Lung (tissue), 12 donors: ENCODE data around the gene SLC34A1. TPM values are rescaled to one million over a fixed set of nuclear protein-coding genes. Genes with fewer than 3 reads are reported as not detected.

Experiments
- ATAC-seq: fragments of 200-7000 bp; cut with Tn5 transposase; one replicate; pipeline ENCODE4 v1.9.1; 2020; ENCODE audit warnings: moderate number of reproducible peaks; ENCODE audit not compliant: insufficient read depth, low FRiP score
- DNase-seq, 3 donors: peaks; one replicate each; pipeline ENCODE4 v3.0.0-alpha.2; 2013 to 2017
- H3K27ac ChIP-seq, 2 donors: one replicate each; pipeline ENCODE4 v1.5.1; 2013; ENCODE audit warnings: mild to moderate bottlenecking in 2 of 2, moderate library complexity in 2 of 2, control low read depth in 1 of 2, inconsistent platforms in 1 of 2, low read depth in 1 of 2, low read length in 1 of 2
- H3K27me3 ChIP-seq, 3 donors: one replicate each; pipeline ENCODE4 v1.5.1; 2013; ENCODE audit warnings: low read length in 2 of 3; ENCODE audit not compliant: control insufficient read depth in 3 of 3, insufficient read depth in 3 of 3
- H3K36me3 ChIP-seq, 4 donors: one replicate each; pipeline ENCODE4 v1.5.1; 2013; ENCODE audit warnings: low read length in 4 of 4, mild to moderate bottlenecking in 1 of 4, moderate library complexity in 1 of 4; ENCODE audit not compliant: control insufficient read depth in 4 of 4, insufficient read depth in 4 of 4
- H3K4me1 ChIP-seq, 5 donors: one replicate each; pipeline ENCODE4 v1.5.1; 2013; ENCODE audit warnings: low read length in 5 of 5, mild to moderate bottlenecking in 2 of 5, moderate library complexity in 1 of 5; ENCODE audit not compliant: control insufficient read depth in 5 of 5, insufficient read depth in 5 of 5
- H3K4me3 ChIP-seq: one replicate; pipeline ENCODE4 v1.5.1; 2013; ENCODE audit warnings: mild to moderate bottlenecking, control low read depth, moderate library complexity
- H3K9ac ChIP-seq, 2 donors: one replicate each; pipeline ENCODE4 v1.5.1; 2013; ENCODE audit warnings: low read length in 2 of 2, control low read depth in 1 of 2; ENCODE audit not compliant: insufficient read depth in 1 of 2
- H3K9me3 ChIP-seq, 4 donors: one replicate each; pipeline ENCODE4 v1.5.1; 2013; ENCODE audit warnings: low read length in 3 of 4, mild to moderate bottlenecking in 1 of 4, moderate library complexity in 1 of 4; ENCODE audit not compliant: control insufficient read depth in 4 of 4, insufficient read depth in 3 of 4
- CTCF ChIP-seq: IDR thresholded peaks from 2 replicates; pipeline ENCODE4 v1.5.1; 2012; ENCODE audit warnings: mild to moderate bottlenecking; ENCODE audit errors: control extremely low read depth, extremely low read depth
- WGBS, 2 donors: extraction: QIAGEN DNeasy Blood & Tissue Kit; methylation state at CpG; one replicate each; pipeline ENCODE4 v1.1.7; 2013; 5-methylcytosine and 5-hydroxymethylcytosine counted together
- polyA plus RNA-seq, 2 donors: library from polyadenylated mRNA; stranded (reverse); fragments of 200-250 nt; gene quantifications; one replicate each; pipeline ENCODE4 v1.2.1, GENCODE V29; 2013
- total RNA-seq, 2 donors: library from RNA; depleted of rRNA in 1 of 2; stranded (reverse); fragments of >200 nt in 1 of 2; gene quantifications; one replicate each; pipeline ENCODE4 v1.2.1, GENCODE V29; 2014 to 2021
- donor health status: control.
- donor health status: control.
- donor health status: Bipolar disorder and iron deficiency.
- donor health status: healthy.
- donor health status: DM: yes; HTN: yes; CAD: no.

Gene SLC34A1
- total and polyA plus RNA-seq, 4 donors = 0.02 TPM; not detected in 3

- Histone ChIP-seq H3K27me3 (peaks cover 0 to 9% (median 7%) of the 10 kb centered on the region in 3 donors), H3K36me3 (peaks cover 0 to 28% (median 7%) of the 10 kb centered on the region in 4 donors), H3K4me3 (no peak overlapping the region), H3K9ac (no peak overlapping the region), H3K4me1 (peaks cover 0 to 16% (median 11%) of the 10 kb centered on the region in 5 donors), H3K9me3 (no peaks in the 10 kb centered on the region), H3K27ac (no peak overlapping the region)
- no peak for TF ChIP-seq CTCF
- DNase-seq (no peak), ATAC-seq (no peak)
- 84 to 87% methylated on average over 15 of the region's 15 CpGs for WGBS, 2 donors
These were observed 59.1 kb downstream of the SLC34A1 start for GRCh38 chr5:177443144-177443983.

- no peak for TF ChIP-seq CTCF
These were observed 60.1 kb downstream of the SLC34A1 start for GRCh38 chr5:177444106-177445051.

GRCh38 chr5:177445052-177445916 lies 61.0 kb downstream of the SLC34A1 start:
- H3K36me3 ChIP-seq = peaks cover 0 to 24% (median 2%) of the 10 kb centered on the region in 4 donors
- H3K9me3 ChIP-seq = no peaks in the 10 kb centered on the region
- TF ChIP-seq CTCF = no peak
- 50 to 52% methylated on average over 10 of the region's 10 CpGs for WGBS, 2 donors
- no peak for ATAC-seq
- no peak overlapping the region for H3K4me3 ChIP-seq
- H3K4me1 ChIP-seq = peaks cover 0 to 16% (median 11%) of the 10 kb centered on the region in 5 donors
- peaks cover 0 to 9% (median 8%) of the 10 kb centered on the region in 3 donors for H3K27me3 ChIP-seq
- no peak for DNase-seq
- H3K27ac ChIP-seq = no peak overlapping the region
- H3K9ac ChIP-seq = no peak overlapping the region

More at GRCh38 chr5:177444106-177445051, 60.1 kb downstream of the SLC34A1 start:
- Histone ChIP-seq H3K9ac (no peak overlapping the region), H3K36me3 (peaks cover 0 to 25% (median 4%) of the 10 kb centered on the region in 4 donors), H3K27me3 (peaks cover 0 to 9% (median 8%) of the 10 kb centered on the region in 3 donors), H3K4me3 (no peak overlapping the region), H3K4me1 (peaks cover 0 to 16% (median 11%) of the 10 kb centered on the region in 5 donors), H3K9me3 (no peaks in the 10 kb centered on the region), H3K27ac (no peak overlapping the region)
- DNase-seq = no peak
- 64 to 73% methylated on average over 7 of the region's 7 CpGs for WGBS, 2 donors
- ATAC-seq = no peak
